ENCODE results near the gene LENG1.

LENG1 gene

GRCh38 chr19:54164369-54165068 lies 5.0 kb upstream of the LENG1 start:
- DNase-seq (ENCODE audit: low read depth, low spot score), result no peak

- no peak for DNase-seq (ENCODE audit: low read depth, low spot score)
Observed at GRCh38 chr19:54162884-54163283, 3.4 kb upstream of the LENG1 start.

GRCh38 chr19:54162241-54162805 lies 2.8 kb upstream of the LENG1 start:
- peak; percentile 62 for DNase-seq (ENCODE audit: low read depth, low spot score)

GRCh38 chr19:54160854-54161253 lies 1.3 kb upstream of the LENG1 start:
- no peak for DNase-seq (ENCODE audit: low read depth, low spot score)

GRCh38 chr19:54160182-54160811 lies 776 bp upstream of the LENG1 start:
- DNase-seq (ENCODE audit: low read depth, low spot score), result no peak

- DNase-seq (ENCODE audit: low read depth, low spot score), result no peak
Observed at GRCh38 chr19:54158812-54159351, 639 bp downstream of the LENG1 start.

- no peak for DNase-seq (ENCODE audit: low read depth, low spot score)
Observed at GRCh38 chr19:54156953-54157352, 2.6 kb downstream of the LENG1 start.

- DNase-seq (ENCODE audit: low read depth, low spot score), result no peak
Observed at GRCh38 chr19:54156490-54156889, 3.0 kb downstream of the LENG1 start.

GRCh38 chr19:54155694-54156093 lies 3.8 kb downstream of the LENG1 start:
- no peak for DNase-seq (ENCODE audit: low read depth, low spot score)

GRCh38 chr19:54154603-54155345 lies 4.7 kb downstream of the LENG1 start:
- no peak for DNase-seq (ENCODE audit: low read depth, low spot score)

- no peak for DNase-seq (ENCODE audit: low read depth, low spot score)
Observed at GRCh38 chr19:54153731-54154326, 5.7 kb downstream of the LENG1 start.

- no peak for DNase-seq (ENCODE audit: low read depth, low spot score)
Observed at GRCh38 chr19:54152878-54153524, 6.5 kb downstream of the LENG1 start.

GRCh38 chr19:54152267-54152666 lies 7.3 kb downstream of the LENG1 start:
- DNase-seq (ENCODE audit: low read depth, low spot score), result no peak

GRCh38 chr19:54151362-54152035 lies 8.0 kb downstream of the LENG1 start:
- no peak for DNase-seq (ENCODE audit: low read depth, low spot score)

- no peak for DNase-seq (ENCODE audit: low read depth, low spot score)
Observed at GRCh38 chr19:54149021-54149812, 10.3 kb downstream of the LENG1 start.

- DNase-seq (ENCODE audit: low read depth, low spot score), result no peak
Observed at GRCh38 chr19:54148158-54148557, 11.4 kb downstream of the LENG1 start.

GRCh38 chr19:54147676-54148075 lies 11.8 kb downstream of the LENG1 start:
- DNase-seq (ENCODE audit: low read depth, low spot score), result no peak

- DNase-seq (ENCODE audit: low read depth, low spot score), result no peak
Observed at GRCh38 chr19:54145541-54146158, 13.9 kb downstream of the LENG1 start.

GRCh38 chr19:54142166-54142780 lies 17.2 kb downstream of the LENG1 start:
- no peak for DNase-seq (ENCODE audit: low read depth, low spot score)
